C4-2B (cell line): Measurements from ENCODE around the gene APOL3.

ENCODE experiments used
- ZFX ChIP-seq: fragments of 450-650 bp; IDR thresholded peaks from 2 replicates; pipeline ENCODE4 v1.6.1; 2017
- TF ChIP-seq, protein P1 (sequence below): fragments of 450-650 bp; conservative IDR thresholded peaks from 2 replicates; pipeline ENCODE4 v1.5.1; 2017; ENCODE audit warnings: mild to moderate bottlenecking

- TF ChIP-seq, protein P1, sequence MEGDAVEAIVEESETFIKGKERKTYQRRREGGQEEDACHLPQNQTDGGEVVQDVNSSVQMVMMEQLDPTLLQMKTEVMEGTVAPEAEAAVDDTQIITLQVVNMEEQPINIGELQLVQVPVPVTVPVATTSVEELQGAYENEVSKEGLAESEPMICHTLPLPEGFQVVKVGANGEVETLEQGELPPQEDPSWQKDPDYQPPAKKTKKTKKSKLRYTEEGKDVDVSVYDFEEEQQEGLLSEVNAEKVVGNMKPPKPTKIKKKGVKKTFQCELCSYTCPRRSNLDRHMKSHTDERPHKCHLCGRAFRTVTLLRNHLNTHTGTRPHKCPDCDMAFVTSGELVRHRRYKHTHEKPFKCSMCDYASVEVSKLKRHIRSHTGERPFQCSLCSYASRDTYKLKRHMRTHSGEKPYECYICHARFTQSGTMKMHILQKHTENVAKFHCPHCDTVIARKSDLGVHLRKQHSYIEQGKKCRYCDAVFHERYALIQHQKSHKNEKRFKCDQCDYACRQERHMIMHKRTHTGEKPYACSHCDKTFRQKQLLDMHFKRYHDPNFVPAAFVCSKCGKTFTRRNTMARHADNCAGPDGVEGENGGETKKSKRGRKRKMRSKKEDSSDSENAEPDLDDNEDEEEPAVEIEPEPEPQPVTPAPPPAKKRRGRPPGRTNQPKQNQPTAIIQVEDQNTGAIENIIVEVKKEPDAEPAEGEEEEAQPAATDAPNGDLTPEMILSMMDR = no peak
- no peak for TF ChIP-seq ZFX
These were observed 2.9 kb upstream of the APOL3 start for GRCh38 chr22:36163497-36163896.
